ENCODE measurements around the gene SERPINA1.

GRCh38 chr14:94385553-94386057 is 2.8 kb downstream of the SERPINA1 start:
- no peak for TF ChIP-seq CTCF (IDR thresholded peaks at IDR 0.05)
- no peak for TF ChIP-seq ZFX (IDR thresholded peaks at IDR 0.05; ENCODE audit: borderline replicate concordance)
